ENCODE results near the gene FTO. TPM values are rescaled to one million over a fixed set of nuclear protein-coding genes. Genes with fewer than 3 reads are reported as not detected.

FTO gene
- polyA plus RNA-seq, 4 donors = 81.9 to 101 (median 98.3) TPM

DNA sequence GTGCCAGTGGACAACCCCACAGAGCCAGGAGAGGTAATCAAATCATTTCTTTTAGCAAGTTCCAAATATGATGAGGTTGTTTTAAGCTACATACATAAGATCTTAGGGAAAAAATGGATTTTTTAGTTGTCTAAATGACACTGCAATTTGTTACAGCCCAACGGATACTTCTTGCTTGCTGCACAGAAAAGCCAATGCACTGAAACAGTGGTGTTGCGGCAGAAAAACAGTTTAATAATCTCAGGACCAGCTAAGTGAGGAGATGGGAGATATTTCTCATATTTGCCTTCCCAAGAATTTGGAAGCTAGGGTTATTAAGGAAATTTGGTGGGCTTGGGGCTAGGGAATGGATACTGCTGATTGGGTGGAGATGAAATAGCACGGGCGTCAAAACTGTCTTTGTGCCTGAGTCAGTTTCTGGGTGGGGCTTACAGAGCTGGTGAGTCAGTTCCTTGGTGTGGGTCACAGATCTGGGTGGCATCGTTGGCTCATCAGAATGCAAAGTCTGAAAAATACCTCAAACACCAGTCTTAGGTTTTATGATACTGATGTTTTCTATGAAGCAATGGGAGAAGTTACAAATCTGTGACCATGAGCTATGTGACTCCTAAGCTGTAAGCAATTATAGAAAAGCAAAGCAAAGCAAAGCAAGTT lies 327.3 kb downstream of the FTO start:
- DNase-seq (ENCODE audit: low read depth in 4 of 4, low spot score in 3 of 4) = no peak

DNA sequence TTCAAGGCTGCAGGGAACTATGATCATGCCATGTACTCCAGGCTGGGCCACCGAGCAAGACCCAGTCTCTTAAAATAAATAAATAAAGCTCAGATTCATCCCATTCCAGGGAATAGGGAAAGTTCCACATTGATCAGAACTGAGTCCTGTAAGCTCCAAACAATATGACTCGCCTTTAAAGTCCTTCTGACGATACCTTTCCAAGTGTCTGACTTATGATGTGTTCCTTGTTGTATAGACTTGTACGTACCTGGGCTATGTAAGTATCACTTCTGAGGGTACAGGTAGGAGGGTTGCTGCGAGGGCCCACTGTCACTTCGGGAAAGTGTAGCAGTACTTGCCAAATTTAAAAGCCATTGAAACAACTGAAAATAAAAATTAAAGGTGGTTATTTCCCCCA lies 329.8 kb downstream of the FTO start:
- no peak for DNase-seq (ENCODE audit: low read depth in 4 of 4, low spot score in 3 of 4)

DNA sequence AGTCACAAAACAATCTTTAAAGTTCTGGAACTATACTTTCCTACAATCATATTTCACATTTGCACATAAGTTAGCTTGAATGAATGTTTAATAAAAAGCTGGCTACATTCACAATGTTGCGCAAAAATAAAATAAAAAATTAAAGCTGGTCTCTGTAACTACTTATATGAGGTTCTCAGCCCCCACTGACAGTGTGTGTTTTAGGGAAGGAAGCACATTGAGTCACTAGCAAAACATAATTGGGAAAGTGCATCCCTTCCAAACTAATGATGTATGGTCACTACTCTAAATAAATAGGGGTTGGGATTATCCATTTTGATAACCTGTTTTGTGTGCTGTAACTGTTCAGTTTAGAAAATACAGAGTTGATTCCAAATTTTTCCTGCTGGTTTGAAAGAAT lies 330.7 kb downstream of the FTO start:
- DNase-seq (ENCODE audit: low read depth in 4 of 4, low spot score in 3 of 4) = no peak

DNA sequence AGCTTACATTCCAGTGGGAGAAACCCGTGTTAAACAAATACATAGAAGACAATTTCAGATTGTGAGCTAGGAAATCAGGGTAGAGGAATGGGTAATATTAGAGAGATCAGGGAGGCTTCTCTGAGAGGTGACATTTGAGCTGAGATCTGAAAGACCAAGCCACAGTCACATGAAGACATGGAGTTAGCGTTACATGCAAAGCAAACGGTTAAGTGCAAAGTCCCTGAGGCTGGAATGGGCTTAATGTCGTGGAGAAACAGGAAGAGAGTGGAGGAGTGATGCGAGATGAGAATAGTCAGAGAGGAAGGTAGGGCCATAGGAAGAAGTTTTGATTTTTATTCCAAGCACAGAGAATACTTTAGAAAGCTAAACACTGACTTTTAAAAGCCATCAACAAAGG lies 336.5 kb downstream of the FTO start:
- no peak for DNase-seq (ENCODE audit: low read depth in 4 of 4, low spot score in 3 of 4)

DNA sequence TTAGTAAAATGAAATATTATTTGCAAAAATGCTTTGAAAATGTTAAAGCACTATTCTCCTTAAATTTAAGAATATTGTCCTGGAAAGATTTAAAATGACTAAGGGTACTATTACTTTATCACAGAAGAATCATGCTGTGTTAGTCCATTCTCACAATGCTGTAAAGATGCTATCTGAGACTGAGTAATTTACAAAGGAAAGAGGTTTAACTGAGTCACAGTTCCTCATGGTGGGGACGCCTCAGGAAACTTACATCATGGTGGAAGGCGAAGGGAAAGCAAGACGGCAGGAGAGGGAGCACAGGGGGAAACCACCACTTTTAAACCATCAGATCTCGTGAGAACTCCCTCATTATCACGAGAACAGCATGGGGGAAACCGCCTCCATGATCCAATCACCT lies 337.0 kb downstream of the FTO start:
- no peak for DNase-seq (ENCODE audit: low read depth in 4 of 4, low spot score in 3 of 4)

DNA sequence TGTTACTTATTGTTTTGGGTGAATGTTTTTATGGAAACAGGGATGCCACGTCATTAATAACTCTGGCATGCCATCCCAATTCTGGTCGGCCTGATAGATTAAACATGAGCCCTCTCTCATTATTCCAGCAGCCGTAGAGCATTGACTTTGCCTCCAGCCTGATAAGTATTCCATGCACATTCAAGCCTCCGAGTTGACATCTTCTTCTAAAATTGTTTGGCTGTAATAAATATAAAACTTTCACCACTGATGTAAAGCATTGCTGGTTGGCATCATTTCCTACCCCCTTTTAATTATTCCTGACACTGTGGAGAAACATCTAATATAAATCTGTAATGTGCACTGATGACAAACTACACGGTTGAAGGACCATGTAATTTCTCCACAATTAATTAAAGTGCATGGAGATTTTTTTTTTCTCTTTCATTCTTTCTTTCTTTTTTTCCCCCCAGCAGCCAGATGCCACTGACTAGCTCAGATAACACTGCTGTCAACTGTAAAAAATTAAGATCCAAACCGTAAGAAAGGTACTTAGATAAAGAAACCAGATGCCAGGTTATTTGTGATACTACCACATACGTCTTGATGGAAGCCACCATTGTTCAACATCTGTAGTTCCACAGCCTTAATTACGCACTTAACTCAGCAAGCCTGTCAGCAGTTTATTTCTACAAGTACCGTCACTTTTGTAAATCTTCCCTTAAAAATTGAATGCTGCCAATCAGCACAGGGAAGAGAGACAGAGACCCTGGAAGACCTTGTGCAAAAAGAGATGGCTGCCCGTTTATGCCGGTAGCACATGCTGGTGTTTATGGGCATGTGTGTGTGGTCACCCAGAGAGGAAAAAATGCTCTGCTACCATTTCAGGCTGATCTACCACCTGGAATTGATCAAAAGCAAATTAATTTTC lies 344.9 kb downstream of the FTO start:
- no peak for DNase-seq (ENCODE audit: low read depth in 4 of 4, low spot score in 3 of 4)

DNA sequence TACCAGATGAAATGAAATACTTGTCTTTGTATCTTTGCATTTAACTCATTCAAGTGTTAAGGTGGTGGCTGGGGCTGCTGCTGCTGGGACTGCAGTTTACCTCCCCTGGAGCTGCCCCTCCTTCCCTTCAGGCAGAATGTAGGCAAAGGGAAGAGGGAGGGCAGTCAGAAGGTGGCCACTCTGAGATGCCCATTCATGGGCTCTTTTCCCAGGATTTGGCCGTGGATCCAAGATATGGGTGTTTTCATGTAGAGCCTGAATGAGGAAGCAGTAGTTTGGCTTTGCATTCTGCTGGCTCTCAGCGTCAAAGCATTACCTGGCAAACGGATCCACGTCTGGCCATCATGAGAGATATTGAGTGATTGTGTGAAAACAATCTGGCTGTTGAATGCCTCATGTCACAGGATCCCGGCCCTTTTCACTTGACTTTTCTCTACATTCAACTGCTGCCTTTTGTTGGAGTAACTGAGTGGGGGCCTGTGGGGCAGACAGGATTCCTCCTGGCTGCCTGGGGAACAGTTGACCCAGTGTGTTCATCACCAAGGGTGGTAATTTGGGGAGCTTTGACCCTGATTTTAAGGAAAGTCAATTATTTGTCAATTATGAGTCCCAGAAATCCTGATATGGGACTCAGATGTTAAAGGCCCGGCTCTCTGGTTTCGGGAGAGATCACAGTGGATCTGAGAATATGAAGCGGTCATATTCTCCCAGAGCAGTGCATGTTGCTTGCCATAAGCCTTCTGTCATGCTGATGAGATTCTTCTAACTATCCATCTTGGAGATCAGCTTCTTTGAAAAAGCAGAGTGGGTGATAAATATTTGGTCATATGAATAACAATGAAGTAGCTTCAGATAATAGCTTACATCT lies 345.9 kb downstream of the FTO start:
- DNase-seq (ENCODE audit: low read depth in 4 of 4, low spot score in 3 of 4) = no peak

DNA sequence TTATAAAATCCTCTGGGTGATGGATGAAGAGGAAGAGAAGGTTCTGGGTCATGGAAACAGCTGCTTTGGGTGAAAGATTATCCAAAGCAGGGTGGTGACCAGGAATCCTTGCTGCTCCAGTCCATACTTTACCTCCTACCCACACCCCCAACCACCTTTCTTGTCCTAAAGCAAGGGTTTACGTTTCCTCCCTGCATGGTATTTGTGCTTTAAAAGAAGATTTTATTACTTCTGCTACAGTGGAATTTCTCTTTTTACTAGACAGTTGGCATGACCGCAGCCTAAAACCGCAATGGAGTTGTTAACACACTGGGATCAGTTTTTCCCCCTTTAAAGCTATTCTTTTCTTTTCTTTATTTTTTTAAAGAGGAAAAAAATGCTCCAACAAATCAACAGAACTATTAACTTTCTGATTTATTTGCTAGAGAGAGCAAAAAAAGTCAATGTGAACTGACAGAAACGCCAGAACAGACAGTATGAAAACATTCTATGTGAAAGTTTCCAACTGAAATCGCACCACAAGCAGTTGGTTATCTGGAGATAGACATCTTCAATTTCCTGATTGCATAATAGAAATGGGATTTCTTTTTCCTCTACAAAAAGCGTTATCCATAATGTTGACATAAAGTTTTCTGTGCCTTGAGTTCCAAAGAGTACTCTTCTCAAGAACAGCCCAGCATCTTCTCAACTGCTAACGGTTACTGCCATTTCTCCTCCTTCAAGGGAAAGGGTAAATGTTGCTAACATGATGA lies 346.7 kb downstream of the FTO start:
- DNase-seq (ENCODE audit: low read depth in 4 of 4, low spot score in 3 of 4) = no peak

DNA sequence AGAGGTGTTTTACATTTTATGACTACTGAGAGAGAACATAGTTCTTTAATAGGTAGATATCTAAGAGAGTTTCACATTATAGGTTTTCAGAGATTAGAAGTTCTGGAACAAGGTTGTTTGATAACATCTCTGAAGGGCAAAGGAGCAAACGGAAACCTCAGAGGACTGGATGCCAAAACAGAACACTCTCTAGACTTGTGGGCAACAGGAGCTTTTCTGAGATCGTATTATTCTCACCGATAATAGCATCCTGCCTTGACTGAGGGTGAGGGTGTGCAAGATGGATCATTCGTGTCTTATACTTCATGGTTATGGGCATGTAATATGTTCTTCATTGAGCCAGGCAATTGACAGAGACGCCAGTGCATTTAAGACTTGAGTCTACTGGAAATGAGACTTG lies 347.9 kb downstream of the FTO start:
- DNase-seq (ENCODE audit: low read depth in 4 of 4, low spot score in 3 of 4) = no peak

DNA sequence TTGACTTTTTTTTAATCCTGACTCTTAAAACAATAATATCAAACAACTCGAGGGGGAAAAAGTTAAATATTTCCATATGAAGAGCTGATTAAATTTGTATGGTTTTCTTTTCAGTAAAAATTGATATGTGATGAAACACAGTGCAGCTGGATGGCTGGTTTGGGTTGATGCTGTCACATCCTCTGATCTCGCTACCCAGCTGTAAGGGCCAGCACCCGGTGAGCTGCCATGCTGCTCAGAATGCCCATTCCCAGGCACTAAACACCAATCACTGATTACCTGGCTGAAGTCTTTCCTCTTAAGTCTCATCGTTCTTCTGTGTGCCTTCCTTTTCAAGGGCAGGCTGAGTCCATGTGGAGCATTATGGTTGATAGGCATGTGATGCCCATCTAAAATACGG lies 348.3 kb downstream of the FTO start:
- no peak for DNase-seq (ENCODE audit: low read depth in 4 of 4, low spot score in 3 of 4)

DNA sequence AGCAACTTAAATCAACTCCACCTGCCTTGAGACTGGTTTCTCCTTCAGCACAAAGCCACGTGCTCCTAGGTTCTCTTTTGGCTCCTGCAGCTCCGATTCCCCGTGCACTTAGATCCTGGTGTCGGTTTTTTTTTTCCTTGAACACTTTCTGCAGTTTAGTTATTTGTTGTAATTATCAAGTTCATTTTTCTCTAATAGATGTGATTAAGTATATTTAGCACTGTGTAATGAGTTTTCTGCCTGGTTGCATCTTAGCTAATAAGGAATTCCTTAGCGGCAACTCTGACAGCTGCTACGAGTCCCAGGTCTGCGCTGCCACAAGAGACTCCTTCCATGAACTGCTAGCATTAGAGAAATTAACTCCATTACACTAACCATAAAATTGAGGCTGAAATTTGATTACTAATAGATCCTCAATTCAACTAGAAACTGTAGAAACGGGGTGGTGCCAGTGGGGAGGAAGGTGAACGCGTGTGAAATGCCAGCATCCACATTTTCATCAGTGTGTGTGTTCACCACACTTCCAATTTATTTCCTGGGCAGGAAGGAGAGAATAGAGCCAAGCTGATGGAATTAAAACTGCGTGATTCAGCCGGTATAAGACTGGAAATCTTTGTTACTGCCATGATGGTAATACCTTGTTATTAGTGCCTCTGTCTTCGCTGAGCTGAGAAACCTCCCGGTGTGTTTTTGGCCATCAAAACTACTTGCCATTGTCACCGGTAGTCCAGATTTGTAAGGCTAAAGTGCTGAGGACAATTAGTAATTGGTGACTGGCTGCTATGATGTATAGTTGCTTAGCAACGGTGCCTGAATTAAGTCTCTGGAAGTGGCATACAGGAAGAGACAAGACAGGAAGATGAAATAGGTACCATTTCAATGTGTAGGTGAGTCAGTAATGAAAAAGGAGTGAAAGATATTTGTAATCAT lies 350.2 kb downstream of the FTO start:
- no peak for DNase-seq (ENCODE audit: low read depth in 4 of 4, low spot score in 3 of 4)

DNA sequence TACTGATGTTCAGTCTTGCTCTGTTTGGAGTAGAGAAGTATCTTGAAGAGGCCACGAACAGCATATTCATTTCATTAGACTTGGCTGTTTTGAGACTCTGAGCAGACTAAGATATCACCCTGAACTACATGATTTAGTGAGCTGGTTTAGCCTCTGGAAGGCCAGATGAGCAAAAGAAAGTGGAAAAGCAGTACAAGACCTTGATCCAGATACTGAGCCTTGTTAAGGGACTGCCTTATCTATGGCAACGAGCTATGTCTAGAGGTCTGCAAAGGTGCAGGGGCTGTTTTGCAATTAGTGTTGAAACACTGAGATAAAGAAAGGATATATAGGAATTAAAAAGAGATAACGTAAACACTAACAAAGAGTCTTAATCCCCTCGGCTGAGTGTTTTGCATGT lies 351.2 kb downstream of the FTO start:
- DNase-seq (ENCODE audit: low read depth in 4 of 4, low spot score in 3 of 4) = no peak

DNA sequence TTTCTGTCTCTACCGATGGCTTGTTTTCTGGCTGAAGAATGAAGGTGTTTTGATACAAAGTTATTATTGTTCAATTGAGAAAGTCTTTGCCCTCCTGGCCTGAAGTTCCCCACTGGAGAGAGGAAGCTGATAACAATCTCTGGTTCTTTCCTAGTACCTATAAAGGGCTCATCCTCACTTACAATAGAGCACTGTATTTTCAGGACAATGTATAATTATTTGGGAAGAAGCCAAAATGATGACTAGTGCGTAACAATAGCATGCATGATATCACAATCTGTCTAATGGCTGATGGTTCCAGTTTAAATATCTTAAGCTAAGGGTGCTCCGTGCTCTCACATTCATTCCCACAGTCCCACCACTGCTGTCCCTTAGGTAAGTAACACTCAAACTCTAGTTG lies 351.9 kb downstream of the FTO start:
- DNase-seq (ENCODE audit: low read depth in 4 of 4, low spot score in 3 of 4) = no peak

DNA sequence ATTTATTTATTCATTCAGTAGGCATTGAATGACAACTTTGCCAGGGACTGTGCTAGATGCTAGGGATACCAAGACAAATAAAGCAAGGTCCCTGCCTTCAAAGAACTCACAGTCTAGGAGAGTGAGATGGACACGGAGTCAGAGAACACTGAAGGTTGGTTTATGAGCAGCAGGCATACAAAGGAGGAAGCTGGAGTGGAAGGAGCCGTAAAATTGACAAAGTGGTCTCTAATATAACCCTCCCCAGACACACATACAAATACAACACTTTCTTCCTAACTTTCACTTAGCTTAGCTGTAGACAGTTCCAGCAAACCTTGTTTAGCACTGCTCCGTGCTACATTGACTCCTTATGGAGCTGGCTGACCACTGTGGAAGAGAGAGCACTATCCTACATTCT lies 353.0 kb downstream of the FTO start:
- no peak for DNase-seq (ENCODE audit: low read depth in 4 of 4, low spot score in 3 of 4)

DNA sequence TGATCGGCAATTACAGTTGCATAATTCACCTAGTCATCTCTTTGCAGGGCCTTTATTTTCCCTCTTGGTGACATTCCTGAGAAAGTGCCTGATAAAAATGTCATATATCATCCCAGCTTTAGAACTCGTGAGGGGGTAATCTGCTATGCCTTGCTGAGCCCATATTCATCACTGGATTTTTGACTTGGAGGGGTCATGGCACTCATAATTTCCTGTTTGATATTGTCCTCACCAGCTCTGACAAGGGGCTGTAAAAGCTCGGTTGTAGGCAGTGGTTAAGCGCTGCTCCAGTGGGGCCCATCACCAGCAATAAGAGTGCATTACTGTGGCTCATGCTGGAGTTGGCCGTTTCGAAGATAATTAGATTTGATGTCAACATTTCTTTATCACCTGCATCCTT lies 355.4 kb downstream of the FTO start:
- no peak for DNase-seq (ENCODE audit: low read depth in 4 of 4, low spot score in 3 of 4)

DNA sequence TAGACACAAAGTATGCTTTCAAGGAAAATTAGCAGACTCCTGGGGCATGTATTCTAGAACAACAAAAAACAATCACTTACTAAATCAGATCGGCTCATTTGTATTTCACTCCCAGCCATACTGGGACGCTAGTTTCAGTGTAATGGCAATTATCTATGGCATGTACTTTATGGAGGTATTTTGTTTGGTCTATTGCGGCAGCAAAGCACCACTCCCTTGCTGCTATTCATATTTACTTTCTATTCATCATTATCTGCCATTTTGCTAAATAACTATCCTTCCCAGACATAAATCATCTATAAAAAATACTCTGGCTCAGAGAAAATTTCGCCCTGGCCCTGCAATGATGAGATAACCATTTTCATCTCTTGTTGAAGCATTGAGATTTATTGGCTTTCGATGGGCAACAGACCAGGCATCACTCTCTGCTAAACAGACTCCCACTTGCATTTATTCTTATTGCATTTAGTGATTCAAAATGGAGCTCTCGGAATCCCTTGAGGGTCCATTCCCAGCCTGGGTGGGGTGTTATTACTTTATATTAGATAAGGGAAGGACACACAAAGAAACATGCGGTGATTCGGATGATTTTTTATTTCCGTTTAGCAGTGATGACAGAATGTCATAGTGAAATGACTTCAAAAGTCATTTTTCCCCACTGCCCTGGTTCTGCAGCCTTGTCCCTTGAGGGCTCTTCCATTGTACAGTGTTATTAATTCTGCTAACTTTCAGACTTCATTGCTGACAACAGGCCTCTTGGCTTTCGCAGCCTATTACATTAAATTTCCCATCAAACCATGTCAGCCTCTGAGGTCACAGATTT lies 356.9 kb downstream of the FTO start:
- DNase-seq (ENCODE audit: low read depth in 4 of 4, low spot score in 3 of 4) = no peak

DNA sequence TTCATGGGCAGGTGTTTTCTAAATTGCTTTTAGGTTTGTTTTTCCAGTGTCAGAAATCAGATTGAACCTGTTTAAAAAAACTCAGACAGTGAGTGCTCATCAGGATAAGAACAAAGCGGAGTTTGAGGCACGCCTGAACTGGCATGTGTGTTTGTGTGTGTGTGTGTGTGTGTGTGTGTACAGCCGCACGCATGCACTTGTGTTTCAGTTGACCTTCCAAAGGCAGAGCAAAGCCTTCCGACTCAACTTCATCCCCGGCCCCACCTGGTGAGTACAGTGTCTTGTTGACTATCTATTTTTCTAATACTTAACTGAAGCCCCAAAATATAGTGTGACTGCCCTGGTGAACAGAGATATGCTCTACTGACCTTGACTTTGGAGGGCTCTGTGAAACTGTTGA lies 357.5 kb downstream of the FTO start:
- no peak for DNase-seq (ENCODE audit: low read depth in 4 of 4, low spot score in 3 of 4)

DNA sequence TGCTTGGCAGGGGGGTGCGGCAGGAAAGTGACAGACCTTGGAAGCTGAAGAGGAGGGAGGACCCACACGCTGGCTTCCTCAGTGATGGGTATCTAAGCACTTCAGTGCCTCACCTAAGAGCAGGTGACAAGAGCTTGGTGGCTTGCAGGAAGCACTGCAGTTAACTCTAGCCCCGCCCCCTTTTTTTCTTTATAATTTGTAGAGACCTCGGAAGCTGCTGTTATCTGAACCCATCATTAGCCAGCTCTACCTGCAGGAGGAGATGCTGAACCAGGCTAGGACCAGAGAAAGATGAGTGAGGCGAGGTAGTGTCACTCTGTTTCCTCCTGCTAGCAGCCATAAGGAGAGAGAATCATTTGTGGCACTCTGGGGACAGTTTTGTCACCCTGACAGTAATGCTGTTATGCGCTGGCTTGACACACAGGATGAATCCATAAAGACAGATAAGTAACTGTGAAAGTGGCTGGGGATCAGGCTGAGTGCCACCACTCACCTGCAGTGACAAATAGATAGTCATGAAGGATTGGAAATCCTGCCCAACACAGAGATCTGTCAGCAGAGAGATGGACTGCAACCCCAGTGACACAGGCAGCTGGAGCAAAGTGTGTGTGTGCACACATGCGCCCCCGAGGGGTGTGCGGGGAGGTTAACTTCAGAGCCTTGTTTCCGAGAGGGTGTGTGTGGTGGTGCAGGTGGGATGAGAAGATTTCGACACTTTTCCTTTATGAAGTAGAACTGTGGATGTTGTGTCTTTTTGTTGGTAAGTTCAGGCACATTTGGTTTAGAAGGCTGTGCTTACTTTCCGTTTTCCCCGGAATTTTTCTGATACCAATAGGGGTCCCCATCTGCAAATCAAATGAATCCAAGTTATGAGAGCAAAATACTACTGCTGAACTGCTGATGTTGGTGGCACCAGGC lies 358.7 kb downstream of the FTO start:
- DNase-seq (ENCODE audit: low read depth in 4 of 4, low spot score in 3 of 4) = no peak

Data from right renal pelvis (tissue), 4 donors.